OCI-M1 (cell line): ENCODE results near the gene TMEM167B.
"Not testable (repeated sequence)": the region's sequence is repeated elsewhere in the genome, so short reads cannot be mapped to it uniquely, and the experiment has no call there.

ENCODE experiments used
- DNase-seq: peaks from one replicate; lab custom pipeline; 2025; lab: John Stamatoyannopoulos, UW

The TMEM167B gene

DNA sequence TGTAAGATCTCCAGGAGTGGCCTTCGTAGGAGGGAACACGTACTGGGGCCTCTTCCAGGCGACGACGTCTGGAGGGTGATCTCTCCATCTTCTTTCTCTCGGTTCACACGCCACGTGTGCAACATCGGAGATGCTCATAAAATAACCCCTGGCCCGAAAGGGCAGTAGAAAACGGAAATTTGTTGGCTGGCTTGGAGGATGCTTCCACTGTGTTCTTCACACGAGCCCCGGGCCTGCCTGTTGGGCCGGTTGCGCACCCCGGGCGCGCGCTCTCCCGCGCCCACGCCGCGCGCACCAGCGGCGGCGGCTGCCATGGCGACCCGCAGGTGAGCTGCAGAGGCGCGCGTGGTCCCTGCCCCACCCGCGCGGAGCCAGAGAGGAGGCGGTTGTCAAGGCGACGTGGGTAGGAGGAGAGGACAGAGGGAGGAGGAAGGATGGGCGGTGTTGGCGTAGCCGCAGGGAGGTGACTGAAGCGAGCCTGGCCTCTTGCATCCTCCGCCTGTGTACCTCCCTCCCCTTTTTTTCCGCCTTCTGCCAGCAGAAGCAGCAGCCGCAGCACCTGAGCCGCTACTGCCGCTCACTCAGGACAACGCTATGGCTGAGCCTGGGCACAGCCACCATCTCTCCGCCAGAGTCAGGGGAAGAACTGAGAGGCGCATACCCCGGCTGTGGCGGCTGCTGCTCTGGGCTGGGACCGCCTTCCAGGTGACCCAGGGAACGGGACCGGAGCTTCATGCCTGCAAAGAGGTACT lies 23.2 kb downstream of the TMEM167B start, which contains the start of gene ELAPOR1:
ELAPOR1 (plus strand) TSS at position 526 of the 752 bp plus-strand sequence; CDS start at position 595, 69 bp downstream.
- DNase-seq: no peak

DNA sequence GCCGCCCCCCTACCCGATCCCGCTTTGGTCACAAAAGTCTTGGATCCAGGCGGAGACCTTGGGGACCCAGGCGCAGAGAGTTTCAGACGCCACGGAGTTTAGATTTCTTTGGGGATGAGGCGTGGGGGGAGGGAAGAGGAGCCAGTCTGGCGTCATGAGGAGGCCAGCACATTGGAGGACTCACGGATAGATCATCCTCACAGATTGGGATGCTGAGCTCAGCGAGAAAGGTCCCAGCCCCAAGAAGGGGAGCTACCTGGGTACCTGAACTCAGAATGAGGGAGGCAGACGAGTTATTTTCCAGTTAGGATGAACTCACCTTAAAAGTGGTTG lies 23.7 kb downstream of the TMEM167B start:
- DNase-seq: no peak

DNA sequence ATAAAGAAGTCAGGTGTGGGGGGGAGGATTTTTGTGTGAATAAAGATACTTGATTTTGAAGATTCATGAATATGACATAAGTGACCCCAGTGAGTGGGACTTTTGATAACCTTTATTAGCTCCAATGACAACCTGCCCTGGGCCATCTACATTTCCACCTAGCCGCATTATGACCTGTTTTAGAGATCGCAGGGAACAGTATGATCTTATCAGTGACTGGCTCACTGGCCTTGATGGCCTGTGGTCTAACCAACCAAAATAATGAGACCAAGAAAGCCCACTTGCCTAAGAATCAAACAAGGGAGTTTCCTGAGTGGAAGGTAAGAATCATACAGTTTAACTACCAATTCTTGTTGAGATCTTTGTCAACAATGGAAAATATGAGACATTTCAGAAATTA lies 25.1 kb downstream of the TMEM167B start:
- DNase-seq: no peak

- no peak for DNase-seq
These were observed 25.7 kb downstream of the TMEM167B start for GRCh38 chr1:109116286-109116685.

- DNase-seq: no peak
These were observed 27.5 kb downstream of the TMEM167B start for GRCh38 chr1:109118089-109118488.

GRCh38 chr1:109120356-109120755 lies 29.8 kb downstream of the TMEM167B start:
- DNase-seq: no peak

GRCh38 chr1:109131059-109131458 lies 40.5 kb downstream of the TMEM167B start:
- no peak for DNase-seq

GRCh38 chr1:109131800-109132199 lies 41.2 kb downstream of the TMEM167B start:
- peak; percentile 37 for DNase-seq

GRCh38 chr1:109133002-109133706 lies 42.6 kb downstream of the TMEM167B start:
- no peak for DNase-seq

GRCh38 chr1:109133815-109134214 lies 43.3 kb downstream of the TMEM167B start:
- DNase-seq: peak; percentile 47

DNA sequence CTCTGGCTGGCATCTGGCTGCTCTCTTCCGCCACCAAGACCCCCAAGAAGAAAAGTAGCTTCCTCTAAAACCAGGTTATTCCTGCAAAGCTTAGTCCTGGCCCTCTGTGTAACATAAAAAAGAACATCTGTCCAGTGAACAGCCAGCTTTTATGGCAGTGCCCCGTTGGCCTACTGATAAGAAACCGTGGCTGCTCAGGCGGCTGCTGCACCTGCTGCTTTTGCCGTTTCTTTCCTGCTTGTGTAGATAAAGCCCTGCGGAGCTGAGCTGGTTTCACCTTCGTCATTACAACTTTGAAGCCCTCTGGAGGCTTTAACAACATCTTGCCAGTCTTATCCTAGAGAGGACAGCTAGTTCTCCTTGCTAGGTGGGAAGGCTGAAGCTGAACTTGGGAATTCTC lies 43.9 kb downstream of the TMEM167B start:
- peak; percentile 88 for DNase-seq

- no peak for DNase-seq
These were observed 45.4 kb downstream of the TMEM167B start for GRCh38 chr1:109135940-109136339.

DNA sequence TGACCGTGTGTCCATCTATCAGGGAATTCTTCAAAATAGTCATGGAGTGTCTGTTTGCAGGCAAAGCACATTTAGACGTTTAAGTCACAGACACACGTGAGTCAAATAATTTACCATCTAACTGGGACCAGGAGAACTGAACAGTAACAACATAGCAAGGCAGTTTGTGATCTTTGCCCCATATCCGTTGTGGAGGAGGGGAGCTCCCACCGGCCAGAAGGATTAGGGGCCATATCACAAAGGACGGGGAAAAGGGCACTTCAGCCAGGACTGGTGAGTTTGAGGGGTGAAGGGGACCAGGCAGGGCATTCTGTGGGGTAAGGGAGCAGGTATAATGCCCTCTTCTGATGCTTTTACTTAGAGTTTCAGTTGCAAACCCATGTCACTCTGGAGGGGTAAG lies 46.2 kb downstream of the TMEM167B start:
- DNase-seq: no peak

DNA sequence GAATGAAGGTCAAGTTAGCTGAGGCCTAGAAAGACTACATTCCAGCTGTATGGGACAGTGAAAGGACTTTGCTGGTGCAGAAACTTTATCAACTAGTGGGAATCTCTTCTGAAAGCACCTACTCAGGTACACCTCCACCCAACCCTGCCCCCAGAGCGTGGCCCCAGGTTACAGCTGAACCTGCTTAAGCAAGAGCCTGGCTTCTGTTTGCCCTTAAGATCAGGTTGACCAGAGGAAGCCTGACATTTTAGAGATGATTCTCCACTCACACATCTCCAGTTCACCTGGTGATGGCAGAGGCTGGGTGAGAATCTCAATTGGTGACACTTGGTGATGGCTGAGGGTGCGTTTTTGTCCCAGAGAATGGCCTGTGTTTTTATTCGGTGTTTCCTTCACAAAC lies 47.4 kb downstream of the TMEM167B start:
- DNase-seq: no peak

GRCh38 chr1:109138358-109138757 lies 47.8 kb downstream of the TMEM167B start:
- DNase-seq: no peak

GRCh38 chr1:109140392-109140791 lies 49.8 kb downstream of the TMEM167B start:
- DNase-seq: no peak

- no peak for DNase-seq
These were observed 51.7 kb downstream of the TMEM167B start for GRCh38 chr1:109142260-109142659.

- DNase-seq: not testable (repeated sequence)
These were observed 52.2 kb downstream of the TMEM167B start for GRCh38 chr1:109142725-109143124.
